GM18502 (cell line): ENCODE measurements around the gene CLIP1.
"Not testable (repeated sequence)": the region's sequence is repeated elsewhere in the genome, so short reads cannot be mapped to it uniquely, and the experiment has no call there.

Experiments used
- ATAC-seq: cut with Tn5 transposase; IDR thresholded peaks from one replicate; pipeline ENCODE4 v1.9.1; 2021; ENCODE audit warnings: mild to moderate bottlenecking; ENCODE audit not compliant: unreplicated experiment, poor library complexity

The CLIP1 gene

DNA sequence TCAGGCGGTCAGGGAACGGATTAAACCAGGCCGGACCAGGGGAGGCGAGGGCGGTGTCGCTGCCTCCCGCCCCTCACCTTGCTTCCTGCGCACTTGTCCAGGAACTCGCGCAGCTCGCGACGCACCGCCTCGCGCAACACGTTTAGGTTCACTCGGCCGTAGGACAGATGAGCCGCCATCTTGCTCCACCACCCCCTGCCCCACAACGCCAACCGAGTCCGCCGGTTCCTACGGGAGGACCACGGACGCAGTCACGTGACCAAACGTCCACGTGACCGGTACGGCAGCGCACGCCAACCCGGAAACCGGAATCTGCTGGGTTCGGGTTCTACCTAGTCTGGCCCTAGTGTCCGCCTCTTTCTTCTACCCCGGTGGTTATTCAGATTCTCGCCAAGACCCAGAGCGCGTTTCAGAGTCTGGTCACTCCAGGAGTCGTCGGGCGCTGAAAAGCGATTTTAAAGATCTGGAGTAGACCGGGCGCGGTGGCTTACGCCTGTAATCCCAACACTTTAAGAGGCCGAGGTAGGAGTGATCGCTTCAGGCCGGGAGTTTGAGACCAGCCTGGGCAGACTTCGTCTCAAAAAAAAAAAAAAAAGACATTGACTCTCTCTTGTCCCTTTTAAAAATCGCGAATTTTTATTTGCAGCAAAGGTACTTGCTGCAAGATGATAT, 156.1 kb downstream of the CLIP1 start, which contains the start of gene VPS33A:
VPS33A (minus strand) TSS at position 265 of the 672 bp plus-strand sequence; CDS start at position 179, 86 bp downstream.
- peak; percentile 85 for ATAC-seq

- peak; percentile 32 for ATAC-seq
These were observed 156.6 kb downstream of the CLIP1 start for GRCh38 chr12:122265886-122266229.

DNA sequence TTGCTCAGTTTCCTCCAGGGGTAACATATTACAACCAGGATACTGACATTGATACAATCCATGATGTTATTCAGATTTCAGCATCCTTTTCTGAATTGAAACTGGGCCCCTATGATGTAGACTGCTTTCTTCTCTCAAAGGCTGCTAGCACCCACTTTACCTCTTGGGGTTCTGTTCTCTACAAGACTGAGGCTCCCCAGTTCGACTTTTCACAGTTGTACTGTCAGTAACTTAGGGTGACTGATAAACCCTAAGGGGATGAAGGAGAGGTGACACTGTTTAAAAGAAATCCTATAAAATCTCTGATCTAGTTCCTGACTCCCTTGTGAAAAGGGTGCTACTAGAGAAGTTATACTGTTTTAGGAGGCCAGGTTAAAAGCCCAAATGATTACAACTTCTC, 157.0 kb downstream of the CLIP1 start:
- ATAC-seq = no peak

- ATAC-seq = not testable (repeated sequence)
These were observed 161.7 kb downstream of the CLIP1 start for GRCh38 chr12:122260735-122261134.

- ATAC-seq = not testable (repeated sequence)
These were observed 163.5 kb downstream of the CLIP1 start for GRCh38 chr12:122258939-122259338.

GRCh38 chr12:122258462-122258861, 164.0 kb downstream of the CLIP1 start:
- ATAC-seq = not testable (repeated sequence)

DNA sequence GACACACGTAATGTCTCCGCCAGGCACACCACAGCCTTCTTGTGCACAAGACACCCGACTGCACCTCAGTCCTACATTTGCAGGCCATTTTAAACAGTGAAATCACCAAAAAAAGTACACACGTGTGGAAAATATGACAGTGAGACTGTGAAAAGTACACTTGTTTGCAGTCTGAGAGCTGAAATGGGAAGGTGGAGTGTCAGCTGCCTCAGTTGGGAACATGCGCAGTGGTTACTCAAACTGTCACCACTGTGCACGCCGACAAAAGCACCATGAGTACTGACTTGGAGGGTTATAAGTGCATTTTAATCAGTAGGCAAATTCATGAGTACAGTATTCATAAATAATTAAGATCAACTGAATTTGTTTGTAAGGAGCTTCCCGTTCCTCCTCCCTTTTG, 171.9 kb downstream of the CLIP1 start:
- ATAC-seq = no peak

DNA sequence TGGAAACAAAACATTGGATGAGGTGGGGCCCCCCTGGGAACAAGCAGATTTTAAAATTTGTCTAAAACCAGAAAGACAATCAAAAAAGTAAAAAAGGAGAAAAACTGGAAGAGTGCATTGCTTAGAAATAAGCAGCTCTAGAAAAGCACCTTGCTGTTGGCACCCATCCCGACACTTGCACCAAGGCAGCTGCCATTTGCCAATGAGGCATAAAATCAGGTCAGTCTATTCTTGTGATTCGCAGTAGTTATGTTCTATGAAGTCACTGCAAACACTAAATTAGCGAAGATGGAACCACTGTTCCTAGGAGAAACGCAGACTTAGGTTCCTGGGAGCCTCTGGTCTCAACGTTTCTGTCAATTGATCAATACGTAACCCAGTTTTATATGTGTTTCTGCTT, 172.4 kb downstream of the CLIP1 start:
- ATAC-seq = no peak

GRCh38 chr12:122245553-122245952, 176.9 kb downstream of the CLIP1 start:
- no peak for ATAC-seq

DNA sequence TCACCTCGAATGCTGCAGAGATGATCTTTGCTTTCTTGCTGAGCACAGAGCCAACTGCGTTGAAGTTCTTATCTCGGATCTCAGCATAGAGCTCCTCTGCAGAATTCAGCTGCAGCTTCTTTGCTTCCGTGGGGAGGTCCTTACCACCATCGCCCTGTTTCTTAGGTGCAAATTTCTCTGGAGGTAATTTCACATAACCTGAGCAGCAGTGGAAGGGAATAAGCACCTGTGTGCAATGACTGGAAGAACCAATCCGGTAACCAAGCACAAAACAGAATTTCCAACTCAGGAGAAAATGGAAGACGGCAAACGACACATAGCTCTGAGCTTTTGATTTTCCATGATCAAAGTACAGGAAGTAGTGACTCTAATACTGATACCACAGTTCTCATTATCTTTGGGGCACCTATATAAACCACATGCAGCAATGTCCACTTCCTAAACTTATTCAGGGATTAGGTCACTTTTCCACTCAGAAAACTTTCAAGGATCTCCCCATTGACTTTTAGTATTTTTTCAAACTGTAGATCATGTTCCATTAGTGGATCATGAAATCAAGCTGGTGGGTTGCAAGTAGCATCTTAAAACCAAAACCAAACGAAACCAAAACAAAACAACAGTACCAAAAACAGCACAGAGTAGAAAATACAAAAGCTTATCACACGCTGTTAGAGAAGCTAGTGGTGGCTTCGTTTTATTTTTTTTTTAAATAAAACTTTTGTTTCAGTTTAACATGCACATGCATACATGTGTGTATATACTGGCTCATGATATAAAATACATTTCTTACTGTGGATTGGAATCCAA, 177.7 kb downstream of the CLIP1 start:
- no peak for ATAC-seq

GRCh38 chr12:122243965-122244364, 178.5 kb downstream of the CLIP1 start:
- ATAC-seq = no peak

GRCh38 chr12:122238861-122239260, 183.6 kb downstream of the CLIP1 start:
- ATAC-seq = no peak

- ATAC-seq = no peak
These were observed 186.7 kb downstream of the CLIP1 start for GRCh38 chr12:122235741-122236140.

GRCh38 chr12:122232691-122233090, 189.8 kb downstream of the CLIP1 start:
- no peak for ATAC-seq

DNA sequence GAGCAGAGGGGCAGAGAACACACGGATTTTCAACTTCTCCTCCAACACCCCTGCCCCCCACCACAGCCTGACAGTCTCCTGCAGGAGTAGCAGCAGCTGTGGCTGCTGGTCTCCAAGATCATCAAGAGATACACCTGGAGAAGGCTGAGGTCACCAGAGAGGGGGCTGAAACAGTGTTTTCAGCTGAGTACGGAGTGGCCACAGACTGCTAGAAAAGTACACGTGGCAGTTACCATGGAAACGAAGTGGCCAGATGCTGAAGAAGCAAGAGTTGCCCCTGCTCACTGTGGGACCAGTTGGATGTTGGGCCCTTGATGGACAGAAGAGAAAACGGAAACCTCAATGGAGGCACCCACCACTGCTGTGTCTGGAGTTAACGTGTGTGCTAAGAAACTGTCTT, 191.7 kb downstream of the CLIP1 start:
- ATAC-seq = no peak

GRCh38 chr12:122228092-122228491, 194.4 kb downstream of the CLIP1 start:
- no peak for ATAC-seq

- no peak for ATAC-seq
These were observed 195.1 kb downstream of the CLIP1 start for GRCh38 chr12:122227341-122227740.

- no peak for ATAC-seq
These were observed 195.9 kb downstream of the CLIP1 start for GRCh38 chr12:122226366-122227125.

DNA sequence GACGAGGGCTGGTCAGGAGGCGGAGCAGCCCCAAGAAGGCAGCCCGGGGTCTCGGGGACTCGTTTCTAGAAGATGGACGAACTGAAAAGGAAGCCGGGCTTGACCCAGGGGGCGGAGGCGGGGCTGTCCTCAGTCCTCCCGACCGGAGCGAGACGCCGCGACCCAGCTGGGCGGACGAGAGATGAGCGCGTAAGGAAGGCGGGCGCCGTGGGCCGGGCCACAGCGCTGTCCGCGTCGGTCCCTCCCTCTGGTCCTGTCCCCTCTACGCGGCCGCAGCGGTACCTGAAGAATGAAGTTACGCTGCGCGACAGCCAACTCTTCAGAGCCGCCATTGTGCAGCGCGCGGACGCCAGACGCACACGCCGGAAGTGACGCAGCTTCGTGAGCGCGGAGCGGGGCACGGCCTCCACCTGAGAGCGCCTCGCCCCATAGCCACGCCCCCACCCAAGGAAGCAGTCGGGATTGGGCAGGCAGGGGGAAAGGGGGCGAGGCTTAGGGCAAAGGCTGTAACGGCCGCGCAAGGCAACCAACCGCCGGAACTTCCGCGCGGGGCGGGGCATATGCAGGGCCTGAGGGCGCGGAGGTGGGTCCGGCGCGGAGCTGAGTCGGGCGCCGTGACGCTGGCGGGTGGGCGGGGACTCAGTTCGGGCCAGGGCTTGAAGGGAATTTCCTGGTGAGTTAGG, 196.6 kb downstream of the CLIP1 start, which contains the start of gene DIABLO:
DIABLO (minus strand) TSS at position 370 of the 683 bp plus-strand sequence; CDS start at position 332, 38 bp downstream.
- ATAC-seq = peak; percentile 92
